GM12878 (cell line): ENCODE results near the gene DAZAP1. TPM values are rescaled to one million over a fixed set of nuclear protein-coding genes. Genes with fewer than 3 reads are reported as not detected.

Source experiments
- ATAC-seq: fragments of 200-7000 bp; cut with Tn5 transposase; 3 replicates; pipeline ENCODE4 v1.9.1; 2020; ENCODE audit warnings: mild to moderate bottlenecking, moderate library complexity
- BruUV-seq: library from RNA; stranded (reverse); fragments of 400-500 nt; replicated peaks from 2 replicates; lab custom pipeline; 2021; lab: Mats Ljungman, UMichigan
- CTCF ChIA-PET: fragments of 300-600 bp; sonication (Branson Sonifier 250); formaldehyde crosslinking; extraction: SDS; loops from one replicate; lab custom pipeline; 2021; ENCODE audit warnings: inconsistent platforms; lab: Yijun Ruan, JAX
- POLR2A ChIA-PET: fragments of 350-600 bp; formaldehyde crosslinking; extraction: SDS; loops from one replicate; lab custom pipeline; 2021; ENCODE audit warnings: inconsistent platforms; lab: Charles Lee
- RAD21 ChIA-PET: fragments of 300-600 bp; sonication (Branson Sonifier 250); formaldehyde crosslinking; loops from one replicate; lab custom pipeline; 2023; ENCODE audit warnings: antibody characterized with exemption; ENCODE audit not compliant: unreplicated experiment; lab: Charles Lee
- SMC1A ChIA-PET: fragments of 300-600 bp; sonication (Branson Sonifier 250); formaldehyde crosslinking; loops from one replicate; lab custom pipeline; 2023; ENCODE audit not compliant: unreplicated experiment, uncharacterized antibody; lab: Charles Lee
- DNase-seq: peaks from one replicate; pipeline ENCODE4 v3.0.0-alpha.2; 2011; ENCODE audit warnings: low read depth, low spot score
- FAIRE-seq: peaks from 3 replicates; lab custom pipeline; 2011; peaks lifted over from hg19 to GRCh38; lab: Jason Lieb, UNC
- H2AFZ ChIP-seq: 2 replicates; pipeline ENCODE4 v1.6.0; 2011; ENCODE audit warnings: low read depth, low read length, control low read depth; ENCODE audit not compliant: control insufficient read depth
- H3K27ac ChIP-seq: 2 replicates; pipeline ENCODE4 v1.5.1; 2011; ENCODE audit warnings: control low read depth; ENCODE audit not compliant: control insufficient read depth, insufficient read depth
- H3K27me3 ChIP-seq, 2 experiments: replicated peaks in 1 of 2; 2 replicates each; pipeline versions ENCODE4 v1.6.0 to v1.6.1; 2011; ENCODE audit warnings: low read length in 1 of 2; ENCODE audit not compliant: control insufficient read depth in 2 of 2, insufficient read depth in 2 of 2
- H3K36me3 ChIP-seq, 2 experiments: 2 replicates each; pipeline ENCODE4 v1.5.1; 2011; ENCODE audit warnings: low read length in 1 of 2; ENCODE audit not compliant: control insufficient read depth in 2 of 2, insufficient read depth in 2 of 2
- H3K4me1 ChIP-seq: 2 replicates; pipeline ENCODE4 v1.6.1; 2011; ENCODE audit warnings: mild to moderate bottlenecking, low read length, moderate library complexity, mixed read lengths; ENCODE audit not compliant: control insufficient read depth, insufficient read depth
- H3K4me2 ChIP-seq: 2 replicates; pipeline ENCODE4 v1.6.0; 2011; ENCODE audit warnings: control low read depth; ENCODE audit not compliant: control insufficient read depth, insufficient read depth
- H3K4me3 ChIP-seq: fragments of 200-600 bp; sonication (generic); 2 replicates; pipeline ENCODE4 v1.5.1; 2016
- H3K79me2 ChIP-seq: 2 replicates; pipeline ENCODE4 v1.6.0; 2011; ENCODE audit warnings: low read length; ENCODE audit not compliant: control insufficient read depth, insufficient read depth
- H3K9ac ChIP-seq: 2 replicates; pipeline ENCODE4 v1.8.0; 2011; ENCODE audit warnings: low read length, control low read depth, mixed read lengths; ENCODE audit not compliant: control insufficient read depth, insufficient read depth
- H3K9me3 ChIP-seq: replicated peaks from 3 replicates; pipeline ENCODE4 v1.5.1; 2011; ENCODE audit warnings: mild to moderate bottlenecking, low read length; ENCODE audit not compliant: control insufficient read depth, insufficient read depth
- H4K20me1 ChIP-seq: 2 replicates; pipeline ENCODE4 v1.6.0; 2011; ENCODE audit not compliant: control insufficient read depth, insufficient read depth
- EZH2 ChIP-seq: IDR thresholded peaks from 2 replicates; pipeline ENCODE4 v1.6.1; 2012; ENCODE audit warnings: low read depth, mild to moderate bottlenecking, control low read depth, inconsistent platforms, low read length, borderline replicate concordance; ENCODE audit not compliant: control insufficient read depth
- GATAD2B ChIP-seq: fragments of 450-650 bp; conservative IDR thresholded peaks from 2 replicates; pipeline ENCODE4 v1.6.1; 2017; ENCODE audit warnings: low read depth, mild to moderate bottlenecking, moderate library complexity
- PAX8 ChIP-seq: fragments of 450-650 bp; IDR thresholded peaks from 2 replicates; pipeline ENCODE4 v1.6.1; 2017; ENCODE audit warnings: mild to moderate bottlenecking, moderate library complexity
- POLR2AphosphoS2 ChIP-seq: IDR thresholded peaks from 2 replicates; pipeline ENCODE4 v1.6.1; 2011; ENCODE audit warnings: low read depth, mild to moderate bottlenecking, low read length, improper control_type of control experiment, moderate library complexity
- POLR2AphosphoS5 ChIP-seq: IDR thresholded peaks from 2 replicates; pipeline ENCODE4 v1.6.1; 2011; ENCODE audit warnings: mild to moderate bottlenecking, low read length, inconsistent platforms
- POU2F2 ChIP-seq: IDR thresholded peaks from 3 replicates; pipeline ENCODE4 v1.6.1; 2011; ENCODE audit warnings: low read depth, mild to moderate bottlenecking, low read length, borderline replicate concordance
- RB1 ChIP-seq: fragments of 450-650 bp; formaldehyde crosslinking; IDR thresholded peaks from 2 replicates; pipeline ENCODE4 v1.6.1; 2017; ENCODE audit warnings: mild to moderate bottlenecking, borderline replicate concordance
- RFX5 ChIP-seq: IDR thresholded peaks from 2 replicates; pipeline ENCODE4 v1.6.1; 2011; ENCODE audit warnings: low read depth, low read length, improper control_type of control experiment
- SMC3 ChIP-seq: IDR thresholded peaks from 2 replicates; pipeline ENCODE4 v1.6.1; 2011; ENCODE audit warnings: low read length, improper control_type of control experiment, borderline replicate concordance
- ZNF622 ChIP-seq: fragments of 450-650 bp; IDR thresholded peaks from 2 replicates; pipeline ENCODE4 v1.6.1; 2017; ENCODE audit warnings: mild to moderate bottlenecking, inconsistent platforms
- WGBS: methylation state at CpG from one replicate; pipeline ENCODE4 v1.1.6; 2016; ENCODE audit warnings: low lambda C conversion rate; ENCODE audit not compliant: insufficient replicate concordance, insufficient coverage; ENCODE audit errors: missing lambda C conversion rate; 5-methylcytosine and 5-hydroxymethylcytosine counted together
- in situ Hi-C: fragments of 300-500 bp; cut with MboI; formaldehyde crosslinking; loops from 9 replicates; pipeline ENCODE4 v1.14.3; 2018; ENCODE audit warnings: mixed read lengths
- intact Hi-C: fragments of 100-400 bp; cut with micrococcal nuclease; formaldehyde crosslinking; loops from one replicate; pipeline ENCODE4 v1.14.2; 2022; ENCODE audit not compliant: unreplicated experiment
- polyA plus RNA-seq, 11 experiments: library from polyadenylated mRNA; depleted of rRNA in 4 of 11; unstranded in 6 of 11; stranded (reverse) in 5 of 11; fragments of >200 nt; fragmentation: Nextera tagmentation in 4 of 11; fragmentation: Illumina TruSeq in 1 of 11; extraction: Ambion mirVana in 4 of 11; extraction: Trizol in 1 of 11; gene quantifications; 1 replicate in 1 of 11; 2 replicates in 10 of 11; pipeline versions ENCODE4 v1.2.1 to v1.2.3, GENCODE V29; 2011 to 2016; ENCODE audit warnings: inconsistent platforms in 2 of 11, missing spikeins in 2 of 11, low read depth in 1 of 11
- total RNA-seq, 4 experiments: library from RNA; depleted of rRNA in 3 of 4; stranded (reverse); fragments of >200 nt in 3 of 4; fragmentation: Illumina TruSeq in 1 of 4; extraction: Trizol in 1 of 4; gene quantifications; 2 replicates each; pipeline versions ENCODE4 v1.2.1 to v1.2.3, GENCODE V29; 2013 to 2021
- TF ChIP-seq, protein P1 (sequence below): fragments of 450-650 bp; conservative IDR thresholded peaks from 2 replicates; pipeline ENCODE4 v1.6.1; 2017; ENCODE audit warnings: mild to moderate bottlenecking, moderate library complexity

Gene DAZAP1
- total and polyA plus RNA-seq, 10 of the 15 experiments (the other 5 are each of a cell fraction or from before 2014, with no cell fraction given) = 9.9 to 240 (median 92.3) TPM

DNA sequence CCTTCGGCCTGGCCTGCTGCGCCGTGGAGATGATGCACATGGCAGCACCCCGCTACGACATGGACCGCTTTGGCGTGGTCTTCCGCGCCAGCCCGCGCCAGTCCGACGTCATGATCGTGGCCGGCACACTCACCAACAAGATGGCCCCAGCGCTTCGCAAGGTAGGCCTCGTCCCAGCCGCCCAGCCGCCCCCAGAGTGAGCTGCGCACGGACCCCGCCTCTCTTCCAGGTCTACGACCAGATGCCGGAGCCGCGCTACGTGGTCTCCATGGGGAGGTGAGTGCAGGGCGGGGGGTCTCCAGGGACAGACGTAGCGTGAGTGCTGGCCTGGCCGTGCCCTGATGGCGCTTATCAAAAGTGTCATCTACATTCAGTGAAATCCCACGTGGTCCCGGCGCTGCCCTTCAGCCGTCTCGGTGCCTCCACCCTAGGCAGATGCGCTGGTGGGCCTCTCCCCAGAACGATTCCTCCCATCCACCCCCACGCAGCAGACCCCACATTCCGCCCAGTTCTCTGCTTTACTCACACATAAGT is 16.4 kb upstream of the DAZAP1 start (continued):
- TF ChIP-seq RFX5 = no peak
- TF ChIP-seq, protein P1, sequence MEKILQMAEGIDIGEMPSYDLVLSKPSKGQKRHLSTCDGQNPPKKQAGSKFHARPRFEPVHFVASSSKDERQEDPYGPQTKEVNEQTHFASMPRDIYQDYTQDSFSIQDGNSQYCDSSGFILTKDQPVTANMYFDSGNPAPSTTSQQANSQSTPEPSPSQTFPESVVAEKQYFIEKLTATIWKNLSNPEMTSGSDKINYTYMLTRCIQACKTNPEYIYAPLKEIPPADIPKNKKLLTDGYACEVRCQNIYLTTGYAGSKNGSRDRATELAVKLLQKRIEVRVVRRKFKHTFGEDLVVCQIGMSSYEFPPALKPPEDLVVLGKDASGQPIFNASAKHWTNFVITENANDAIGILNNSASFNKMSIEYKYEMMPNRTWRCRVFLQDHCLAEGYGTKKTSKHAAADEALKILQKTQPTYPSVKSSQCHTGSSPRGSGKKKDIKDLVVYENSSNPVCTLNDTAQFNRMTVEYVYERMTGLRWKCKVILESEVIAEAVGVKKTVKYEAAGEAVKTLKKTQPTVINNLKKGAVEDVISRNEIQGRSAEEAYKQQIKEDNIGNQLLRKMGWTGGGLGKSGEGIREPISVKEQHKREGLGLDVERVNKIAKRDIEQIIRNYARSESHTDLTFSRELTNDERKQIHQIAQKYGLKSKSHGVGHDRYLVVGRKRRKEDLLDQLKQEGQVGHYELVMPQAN = no peak
- TF ChIP-seq POLR2AphosphoS2 = no peak
- TF ChIP-seq ZNF622 = no peak
- TF ChIP-seq PAX8 = no peak
- TF ChIP-seq POU2F2 = no peak
- TF ChIP-seq RB1 = no peak
- no peak for TF ChIP-seq POLR2AphosphoS5

DNA sequence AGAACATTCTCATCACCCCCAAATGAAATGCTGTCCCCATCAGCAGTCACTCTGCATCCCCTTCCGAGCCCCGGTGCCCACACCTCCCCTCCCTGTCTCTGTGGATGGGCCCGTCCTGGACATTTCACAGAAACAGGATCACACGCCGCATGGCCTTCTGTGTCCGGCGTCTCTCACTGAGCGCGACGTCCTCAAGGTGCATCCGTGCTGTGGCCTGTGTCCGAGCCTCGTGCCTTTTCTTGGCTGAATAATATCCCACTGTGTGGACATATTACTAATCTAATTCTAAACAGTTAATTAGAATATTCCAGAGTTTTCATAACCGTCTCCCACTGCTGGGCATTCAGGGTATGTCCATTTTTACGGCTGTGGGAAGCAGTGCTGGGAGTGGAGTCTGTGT is 15.0 kb upstream of the DAZAP1 start:
- Histone ChIP-seq H2AFZ (no peak overlapping the region), H3K9ac (no peak overlapping the region), H3K9me3 (no peaks in the 10 kb centered on the region), H3K27me3 (no peaks in the 10 kb centered on the region), H3K27ac (no peak overlapping the region), H3K79me2 (no peaks in the 10 kb centered on the region), H4K20me1 (no peaks in the 10 kb centered on the region), H3K4me3 (no peak overlapping the region), H3K4me1 (no peaks in the 10 kb centered on the region), H3K36me3 (peaks cover 10% of the 10 kb centered on the region in 2 experiments), H3K4me2 (no peak overlapping the region)
- POLR2A ChIA-PET = no interaction called here
- CTCF ChIA-PET = no interaction called here
- WGBS = 90% methylated on average over 15 of the region's 15 CpGs
- TF ChIP-seq EZH2 (no peak), SMC3 (no peak), GATAD2B (no peak)
- SMC1A ChIA-PET = no interaction called here
- RAD21 ChIA-PET = no interaction called here
- in situ Hi-C loops = no loop called here
- intact Hi-C loops = no loop called here
- FAIRE-seq = no peak
- BruUV-seq = no TSS peak
- no peak for DNase-seq
- ATAC-seq = no peak
